Prostate gland (tissue), 2 donors: ENCODE measurements around the gene PIP4P1. TPM values are rescaled to one million over a fixed set of nuclear protein-coding genes. Genes with fewer than 3 reads are reported as not detected.

ENCODE experiments used
- DNase-seq: peaks from one replicate; pipeline ENCODE4 v3.0.0-alpha.2; 2019; ENCODE audit warnings: low spot score
- H3K27ac ChIP-seq, 2 donors: fragments of 200-600 bp; sonication (generic); 2 replicates each; pipeline ENCODE4 v1.5.1; 2017 to 2019
- H3K27me3 ChIP-seq: fragments of 200-600 bp; sonication (generic); replicated peaks from 2 replicates; pipeline ENCODE4 v1.5.1; 2019; ENCODE audit not compliant: insufficient read depth
- H3K36me3 ChIP-seq, 2 donors: fragments of 200-600 bp; sonication (generic); 1 replicate in 1 of 2; 2 replicates in 1 of 2; pipeline versions ENCODE4 v1.5.1 to v1.8.1; 2017 to 2019
- H3K4me1 ChIP-seq: fragments of 200-600 bp; sonication (generic); replicated peaks from 2 replicates; pipeline ENCODE4 v1.5.1; 2019
- H3K4me3 ChIP-seq, 2 donors: fragments of 200-600 bp; sonication (generic); 2 replicates each; pipeline ENCODE4 v1.5.1; 2017 to 2019
- H3K9me3 ChIP-seq: fragments of 200-600 bp; sonication (generic); 2 replicates; pipeline ENCODE4 v1.5.1; 2017
- CTCF ChIP-seq, 4 experiments: fragments of 200-600 bp in 2 of 4; fragments of 450-650 bp in 2 of 4; sonication (generic) in 2 of 4; IDR thresholded peaks; 1 replicate in 3 of 4; 2 replicates in 1 of 4; pipeline ENCODE4 v1.5.1; 2016 to 2019; ENCODE audit warnings: antibody characterized with exemption in 4 of 4, mild to moderate bottlenecking in 2 of 4, moderate library complexity in 2 of 4
- POLR2A ChIP-seq: fragments of 450-650 bp; IDR thresholded peaks from one replicate; pipeline ENCODE4 v1.6.1; 2016; ENCODE audit warnings: antibody characterized with exemption, mild to moderate bottlenecking
- POLR2AphosphoS5 ChIP-seq: sonication (generic); formaldehyde crosslinking; IDR thresholded peaks from one replicate; pipeline ENCODE4 v1.6.1; 2017; ENCODE audit warnings: antibody characterized with exemption
- WGBS: methylation state at CpG from one replicate; pipeline ENCODE4 v1.1.5; 2018; 5-methylcytosine and 5-hydroxymethylcytosine counted together
- intact Hi-C: fragments of 100-400 bp; cut with DNase I; formaldehyde crosslinking; loops from one replicate; pipeline ENCODE4 v1.14.2; 2022
- small RNA-seq, 2 donors: library from RNA; depleted of rRNA; stranded (forward); fragments of <200 nt; gene quantifications; one replicate each; pipeline ENCODE3, GENCODE V24; 2016
- total RNA-seq, 2 donors: library from RNA; depleted of rRNA; stranded (reverse); fragments of >200 nt; gene quantifications; one replicate each; pipeline ENCODE4 v1.1.0, GENCODE V29; 2016

The PIP4P1 gene
- total RNA-seq, 2 donors from 2014 or later: 24.8 to 37.8 TPM

DNA sequence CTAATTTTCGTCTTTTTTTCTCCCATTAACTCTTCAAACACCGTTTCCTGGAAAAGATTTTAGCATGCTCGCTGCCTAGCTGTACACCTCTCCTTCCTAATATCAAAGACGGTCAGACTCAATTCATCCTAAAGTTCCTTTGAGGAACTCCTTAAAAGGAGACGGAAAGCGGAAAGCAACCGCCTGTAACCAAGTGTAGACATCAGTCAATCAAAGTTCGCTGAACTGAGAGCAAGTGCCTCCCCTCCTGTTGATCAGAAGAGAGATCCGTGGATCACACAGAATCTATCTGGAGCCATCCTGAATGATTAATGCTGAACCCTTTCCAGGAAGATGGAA is 47.5 kb downstream of the PIP4P1 start:
- intact Hi-C loops: loop anchor here (1.0 to 5.0 kb wide), 4 partner anchors 42 to 271 kb away; partner anchors contain the start of genes APEX1, CCNB1IP1 and RNASE4
- peak overlapping the region; percentile 97 to 99 for H3K27ac ChIP-seq
- no peaks in the 10 kb centered on the region for H3K36me3 ChIP-seq
- TF ChIP-seq CTCF (IDR thresholded peaks at IDR 0.05) (no peak), POLR2AphosphoS5 (no peak), POLR2A (no peak)
- DNase-seq: no peak
- no peaks in the 10 kb centered on the region for H3K4me1 ChIP-seq
- no peaks in the 10 kb centered on the region for H3K27me3 ChIP-seq
- H3K4me3 ChIP-seq: peak overlapping the region; percentile 81 to 84
- WGBS: 2% methylated on average over 9 of the region's 9 CpGs
- no peaks in the 10 kb centered on the region for H3K9me3 ChIP-seq

DNA sequence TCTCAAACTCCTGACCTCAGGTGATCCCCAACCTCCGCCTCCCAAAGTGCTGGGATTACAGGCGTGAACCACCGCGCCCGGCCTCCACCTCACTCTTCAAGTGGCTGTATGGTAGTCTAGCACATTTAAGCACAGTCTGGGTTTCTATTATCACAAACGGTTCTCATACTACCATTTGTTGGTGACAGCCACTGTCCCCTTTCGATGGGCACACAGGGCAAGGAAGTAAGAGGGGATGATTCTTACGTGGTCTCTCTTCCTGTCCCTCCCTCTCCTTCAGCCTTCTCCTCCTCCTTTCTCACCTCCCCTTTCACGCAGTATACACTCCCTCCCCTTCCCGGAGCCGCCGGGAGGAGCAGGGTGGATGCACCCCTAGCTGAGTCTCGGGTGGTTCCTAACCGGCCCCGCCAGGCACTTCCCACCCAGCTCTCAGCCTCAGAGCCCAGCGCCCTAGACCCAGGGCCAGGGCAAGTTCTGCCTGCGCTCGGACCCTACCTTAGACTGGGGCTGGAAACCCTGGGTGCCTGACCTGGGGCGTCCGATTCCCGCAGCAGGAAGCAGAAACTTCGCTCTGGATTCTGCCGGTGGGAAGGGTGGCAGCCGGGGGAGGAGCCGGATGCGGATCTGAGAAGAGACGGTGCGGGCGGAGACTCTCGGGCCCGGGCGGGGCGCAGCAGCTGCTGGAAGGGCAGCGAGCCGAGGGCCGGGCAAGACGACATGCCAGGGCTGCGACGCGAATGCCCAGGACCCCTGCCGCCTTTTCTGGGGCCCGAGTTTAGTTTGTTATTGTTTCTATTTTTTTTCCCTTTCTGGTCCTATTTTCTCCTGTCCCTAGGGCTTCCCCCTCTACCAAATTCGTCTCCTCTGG is 48.1 kb downstream of the PIP4P1 start, which contains the start of gene TEP1:
TEP1 (minus strand) TSS at position 626 of the 868 bp plus-strand sequence. CDS start 5,062 bp downstream, outside the sequence.
- no peaks in the 10 kb centered on the region for H3K9me3 ChIP-seq
- DNase-seq: peak; percentile 88
- TF ChIP-seq POLR2A (peak; percentile 75), POLR2AphosphoS5 (peak; percentile 80), CTCF (IDR thresholded peaks at IDR 0.05) (peak in 1 of 4 experiments; percentile 7)
- peak within 1 kb of the TSS; percentile 97 to 99 for H3K27ac ChIP-seq
- H3K4me3 ChIP-seq: peak within 1 kb of the TSS; percentile 81 to 84
- peaks cover 0 to under 1% of the 10 kb centered on the region in 2 donors for H3K36me3 ChIP-seq
- H3K4me1 ChIP-seq: no peaks in the 10 kb centered on the region
- intact Hi-C loops: loop anchor here (1.0 to 5.0 kb wide), 4 partner anchors 42 to 272 kb away; partner anchors contain the start of genes APEX1, CCNB1IP1 and RNASE4
- no peaks in the 10 kb centered on the region for H3K27me3 ChIP-seq
- WGBS: under 1% methylated on average over 41 of the region's 43 CpGs

DNA sequence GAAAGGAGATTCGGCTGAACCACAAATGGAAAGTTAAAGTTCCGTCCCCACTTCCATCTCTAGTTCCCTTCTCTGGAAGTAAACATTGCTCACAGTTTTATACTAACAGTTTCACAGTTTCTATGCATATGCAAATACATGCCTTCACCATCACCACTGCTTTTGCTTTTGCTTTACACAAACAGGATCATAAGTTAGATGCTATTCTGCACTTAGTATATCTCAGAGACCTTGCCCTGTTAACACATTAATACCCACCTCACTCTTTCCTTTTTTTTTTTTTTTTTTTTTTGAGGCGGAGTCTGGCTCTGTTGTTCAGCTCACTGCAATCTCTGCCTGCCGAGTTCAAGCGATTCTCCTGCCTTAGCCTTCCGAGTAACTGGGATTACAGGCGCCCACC is 48.8 kb downstream of the PIP4P1 start:
- H3K36me3 ChIP-seq: peaks cover 3 to 7% of the 10 kb centered on the region in 2 donors
- H3K27me3 ChIP-seq: no peaks in the 10 kb centered on the region
- DNase-seq: no peak
- WGBS: 3% methylated on average over 7 of the region's 7 CpGs
- peak overlapping the region; percentile 97 to 99 for H3K27ac ChIP-seq
- TF ChIP-seq CTCF (IDR thresholded peaks at IDR 0.05) (no peak), POLR2A (no peak), POLR2AphosphoS5 (no peak)
- H3K4me1 ChIP-seq: no peaks in the 10 kb centered on the region
- intact Hi-C loops: loop anchor here (2.0 to 5.0 kb wide), 3 partner anchors 80 to 272 kb away; partner anchors contain the start of genes CCNB1IP1 and RNASE4
- H3K9me3 ChIP-seq: no peaks in the 10 kb centered on the region
- H3K4me3 ChIP-seq: peak overlapping the region; percentile 81 to 84

DNA sequence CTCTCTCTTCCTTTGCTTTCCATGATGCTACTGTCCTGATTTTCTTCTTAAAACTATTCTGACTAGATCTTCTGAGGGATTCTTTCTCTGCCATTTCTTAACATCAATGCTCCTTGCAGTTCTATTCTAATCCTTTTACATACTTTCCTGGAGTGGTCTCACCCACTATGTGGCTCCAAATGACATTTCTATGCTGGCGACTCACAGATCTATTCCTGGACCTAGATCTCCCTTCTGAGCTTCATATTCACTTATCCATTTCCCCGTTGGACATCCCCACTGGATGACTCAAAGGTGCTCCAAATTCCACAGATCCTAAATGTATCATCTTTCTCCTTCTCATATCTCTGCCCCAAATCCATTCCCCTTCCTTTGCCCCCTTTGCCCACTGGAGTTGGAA is 52.0 kb downstream of the PIP4P1 start:
- no peak for TF ChIP-seq POLR2A
- TF ChIP-seq CTCF (IDR thresholded peaks at IDR 0.05): no peak
- no peak for TF ChIP-seq POLR2AphosphoS5
- Histone ChIP-seq H3K36me3 (peaks cover 7 to 9% of the 10 kb centered on the region in 2 donors), H3K9me3 (no peaks in the 10 kb centered on the region), H3K4me3 (no peak overlapping the region), H3K4me1 (no peaks in the 10 kb centered on the region), H3K27me3 (no peaks in the 10 kb centered on the region), H3K27ac (no peak overlapping the region)
- WGBS: 71% methylated on average over 2 of the region's 2 CpGs
- intact Hi-C loops: no loop called here
- no peak for DNase-seq

Small RNA genes within 50 kb of the gene (small RNA-seq; reads per million reads assigned to genes)
- gene RNA5SP382: 0.91 to 0.93 reads per million in 2 donors

Other genes with a start within 250 kb of the PIP4P1 start
- gene OR11H6, start 237.7 kb downstream of the PIP4P1 start, total RNA-seq: not detected
- not detected for gene OR11H7, start 232.5 kb downstream of the PIP4P1 start, total RNA-seq
- gene OR11H4, start 222.1 kb downstream of the PIP4P1 start, total RNA-seq: not detected
- 10 to 100 TPM; 11.1 to 18.5 TPM for gene TTC5, start 155.5 kb downstream of the PIP4P1 start, total RNA-seq
- gene CCNB1IP1, start 128.2 kb downstream of the PIP4P1 start, total RNA-seq: 10 to 100 TPM; 34.6 to 47.8 TPM
- 10 to 100 TPM; 10.7 to 23.1 TPM for gene PARP2, start 117.8 kb downstream of the PIP4P1 start, total RNA-seq
- gene TEP1, start 47.9 kb downstream of the PIP4P1 start, total RNA-seq: 10 to 100 TPM; 25.8 to 31.0 TPM
- gene KLHL33, start 25.3 kb downstream of the PIP4P1 start, total RNA-seq: 1 to 10 TPM in 1 of 2 donors, under 1 TPM in 1; 0.77 to 1.7 TPM
- gene OSGEP, start 6.6 kb downstream of the PIP4P1 start, total RNA-seq: 10 to 100 TPM; 54.2 to 71.7 TPM
- 100 to 1,000 TPM; 113 to 178 TPM for gene APEX1, start 6.2 kb downstream of the PIP4P1 start, total RNA-seq
- 10 to 100 TPM; 14.2 to 20.3 TPM for gene PNP, start 8.0 kb upstream of the PIP4P1 start, total RNA-seq
- 1 to 10 TPM in 1 of 2 donors, not detected in 1; 1.4 TPM for gene RNASE10, start 44.1 kb upstream of the PIP4P1 start, total RNA-seq
- gene RNASE9, start 99.6 kb upstream of the PIP4P1 start, total RNA-seq: not detected
- gene RNASE11, start 126.6 kb upstream of the PIP4P1 start, total RNA-seq: 1 to 10 TPM in 1 of 2 donors, not detected in 1; 1.0 TPM
- gene RNASE12, start 129.9 kb upstream of the PIP4P1 start, total RNA-seq: not detected
- gene OR6S1, start 180.3 kb upstream of the PIP4P1 start, total RNA-seq: not detected
- gene RNASE4, start 223.1 kb upstream of the PIP4P1 start, total RNA-seq: 100 to 1,000 TPM in 1 of 2 donors, 10 to 100 TPM in 1; 71.6 to 150 TPM
- gene ANG, start 227.3 kb upstream of the PIP4P1 start, total RNA-seq: 10 to 100 TPM; 58.6 to 78.2 TPM